Prostate gland (tissue), 2 donors: Measurements from ENCODE around the gene SYNPO2L.

Source experiments
- CTCF ChIP-seq, 4 experiments: fragments of 200-600 bp in 2 of 4; fragments of 450-650 bp in 2 of 4; sonication (generic) in 2 of 4; IDR thresholded peaks; 1 replicate in 3 of 4; 2 replicates in 1 of 4; pipeline ENCODE4 v1.5.1; 2016 to 2019; ENCODE audit warnings: antibody characterized with exemption in 4 of 4, mild to moderate bottlenecking in 2 of 4, moderate library complexity in 2 of 4
- POLR2A ChIP-seq: fragments of 450-650 bp; IDR thresholded peaks from one replicate; pipeline ENCODE4 v1.6.1; 2016; ENCODE audit warnings: antibody characterized with exemption, mild to moderate bottlenecking
- POLR2AphosphoS5 ChIP-seq: sonication (generic); formaldehyde crosslinking; IDR thresholded peaks from one replicate; pipeline ENCODE4 v1.6.1; 2017; ENCODE audit warnings: antibody characterized with exemption

GRCh38 chr10:73647211-73647874 is 8.5 kb downstream of the SYNPO2L start:
- TF ChIP-seq POLR2A: no peak
- TF ChIP-seq CTCF (IDR thresholded peaks at IDR 0.05): peak in 1 of 4 experiments; percentile 7
- no peak for TF ChIP-seq POLR2AphosphoS5
